Osteocyte (in vitro differentiated cells): ENCODE data around the gene VWA5B1. TPM values are rescaled to one million over a fixed set of nuclear protein-coding genes. Genes with fewer than 3 reads are reported as not detected.

Experiments
- DNase-seq: peaks from one replicate; pipeline ENCODE4 v3.0.0; 2021; ENCODE audit warnings: mixed read lengths; ENCODE audit not compliant: unreplicated experiment; ENCODE audit errors: extremely low spot score
- H3K27ac Mint-ChIP-seq: one replicate; pipeline ENCODE4 v1.8.0; 2021; ENCODE audit warnings: mild to moderate bottlenecking, mixed read lengths; ENCODE audit not compliant: unreplicated experiment
- H3K27me3 Mint-ChIP-seq: one replicate; pipeline ENCODE4 v1.8.0; 2021; ENCODE audit warnings: mixed read lengths; ENCODE audit not compliant: unreplicated experiment
- H3K36me3 Mint-ChIP-seq: one replicate; pipeline ENCODE4 v1.8.0; 2021; ENCODE audit warnings: mixed read lengths; ENCODE audit not compliant: unreplicated experiment
- H3K4me1 Mint-ChIP-seq: one replicate; pipeline ENCODE4 v1.8.0; 2021; ENCODE audit warnings: mixed read lengths; ENCODE audit not compliant: unreplicated experiment
- H3K4me3 Mint-ChIP-seq: one replicate; pipeline ENCODE4 v1.8.0; 2021; ENCODE audit warnings: mild to moderate bottlenecking, moderate library complexity, mixed read lengths; ENCODE audit not compliant: unreplicated experiment
- H3K9me3 Mint-ChIP-seq: one replicate; pipeline ENCODE4 v1.8.0; 2021; ENCODE audit warnings: mixed read lengths; ENCODE audit not compliant: unreplicated experiment
- CTCF ChIP-seq: fragments of 200-600 bp; sonication (generic); IDR thresholded peaks from 2 replicates; pipeline ENCODE4 v1.5.0; 2021; ENCODE audit warnings: antibody characterized with exemption, mild to moderate bottlenecking, moderate library complexity
- total RNA-seq: library from RNA; stranded (reverse); gene quantifications from 2 replicates; pipeline ENCODE4 v1.2.1, GENCODE V29; 2021

VWA5B1 gene
- total RNA-seq, 1 donor from 2014 or later, result not detected

GRCh38 chr1:20399196-20399595 is 108.5 kb downstream of the VWA5B1 start:
- H3K36me3 Mint-ChIP-seq, result no peaks in the 10 kb centered on the region
- peaks cover 8% of the 10 kb centered on the region for H3K9me3 Mint-ChIP-seq
- peaks cover 40% of the 10 kb centered on the region for H3K27me3 Mint-ChIP-seq
- TF ChIP-seq CTCF, result no peak
- no peak overlapping the region for H3K4me3 Mint-ChIP-seq
- DNase-seq, result no peak
- H3K4me1 Mint-ChIP-seq, result peaks cover 7% of the 10 kb centered on the region
- H3K27ac Mint-ChIP-seq, result no peak overlapping the region

GRCh38 chr1:20399606-20400180 is 109.0 kb downstream of the VWA5B1 start:
- no peak for DNase-seq
- Mint-ChIP-seq H3K9me3 (peaks cover 8% of the 10 kb centered on the region), H3K36me3 (no peaks in the 10 kb centered on the region), H3K27me3 (peaks cover 36% of the 10 kb centered on the region), H3K27ac (no peak overlapping the region), H3K4me3 (no peak overlapping the region), H3K4me1 (peaks cover 7% of the 10 kb centered on the region)
- no peak for TF ChIP-seq CTCF

GRCh38 chr1:20400341-20401177 is 109.9 kb downstream of the VWA5B1 start:
- Mint-ChIP-seq H3K36me3 (no peaks in the 10 kb centered on the region), H3K27ac (no peak overlapping the region), H3K9me3 (peaks cover 1% of the 10 kb centered on the region), H3K4me1 (peaks cover 7% of the 10 kb centered on the region), H3K4me3 (no peak overlapping the region), H3K27me3 (peaks cover 31% of the 10 kb centered on the region)
- DNase-seq, result no peak
- no peak for TF ChIP-seq CTCF

GRCh38 chr1:20401405-20402010 is 110.8 kb downstream of the VWA5B1 start:
- no peaks in the 10 kb centered on the region for H3K9me3 Mint-ChIP-seq
- no peak for TF ChIP-seq CTCF
- no peak overlapping the region for H3K27ac Mint-ChIP-seq
- peaks cover 31% of the 10 kb centered on the region for H3K27me3 Mint-ChIP-seq
- no peak overlapping the region for H3K4me3 Mint-ChIP-seq
- peaks cover 16% of the 10 kb centered on the region for H3K4me1 Mint-ChIP-seq
- peak; percentile 78 for DNase-seq
- H3K36me3 Mint-ChIP-seq, result no peaks in the 10 kb centered on the region
